Measurements from ENCODE around the gene AMBRA1.

GRCh38 chr11:46422588-46422987 lies 171.2 kb downstream of the AMBRA1 start:
- TF ChIP-seq, protein P1, sequence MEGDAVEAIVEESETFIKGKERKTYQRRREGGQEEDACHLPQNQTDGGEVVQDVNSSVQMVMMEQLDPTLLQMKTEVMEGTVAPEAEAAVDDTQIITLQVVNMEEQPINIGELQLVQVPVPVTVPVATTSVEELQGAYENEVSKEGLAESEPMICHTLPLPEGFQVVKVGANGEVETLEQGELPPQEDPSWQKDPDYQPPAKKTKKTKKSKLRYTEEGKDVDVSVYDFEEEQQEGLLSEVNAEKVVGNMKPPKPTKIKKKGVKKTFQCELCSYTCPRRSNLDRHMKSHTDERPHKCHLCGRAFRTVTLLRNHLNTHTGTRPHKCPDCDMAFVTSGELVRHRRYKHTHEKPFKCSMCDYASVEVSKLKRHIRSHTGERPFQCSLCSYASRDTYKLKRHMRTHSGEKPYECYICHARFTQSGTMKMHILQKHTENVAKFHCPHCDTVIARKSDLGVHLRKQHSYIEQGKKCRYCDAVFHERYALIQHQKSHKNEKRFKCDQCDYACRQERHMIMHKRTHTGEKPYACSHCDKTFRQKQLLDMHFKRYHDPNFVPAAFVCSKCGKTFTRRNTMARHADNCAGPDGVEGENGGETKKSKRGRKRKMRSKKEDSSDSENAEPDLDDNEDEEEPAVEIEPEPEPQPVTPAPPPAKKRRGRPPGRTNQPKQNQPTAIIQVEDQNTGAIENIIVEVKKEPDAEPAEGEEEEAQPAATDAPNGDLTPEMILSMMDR (IDR thresholded peaks at IDR 0.05): no peak
- TF ChIP-seq POLR2A (IDR thresholded peaks at IDR 0.05) (no peak), POLR2AphosphoS5 (IDR thresholded peaks at IDR 0.05) (no peak)

Measured in upper lobe of left lung (tissue), 4 donors.